CD4-positive, alpha-beta T cell (primary cell): ENCODE results near the gene CCSER1. TPM values are rescaled to one million over a fixed set of nuclear protein-coding genes. Genes with fewer than 3 reads are reported as not detected.
"Not testable (repeated sequence)": the region's sequence is repeated elsewhere in the genome, so short reads cannot be mapped to it uniquely, and the experiment has no call there.

Experiments
- ATAC-seq: fragments of 200-7000 bp; cut with Tn5 transposase; one replicate; pipeline ENCODE4 v1.10.0; 2022; ENCODE audit warnings: mild to moderate bottlenecking; ENCODE audit not compliant: poor library complexity
- CTCF ChIA-PET: fragments of 350-600 bp; sonication (Branson Sonifier 250); formaldehyde crosslinking; loops from one replicate; lab custom pipeline; 2021; ENCODE audit warnings: antibody characterized with exemption, inconsistent platforms; lab: Charles Lee
- POLR2A ChIA-PET: fragments of 350-600 bp; sonication (Branson Sonifier 250); formaldehyde crosslinking; loops from one replicate; lab custom pipeline; 2021; ENCODE audit warnings: antibody characterized with exemption, inconsistent platforms; lab: Charles Lee
- DNase-seq, 14 experiments: peaks; one replicate each; pipeline ENCODE4 v3.0.0-alpha.2; 2013 to 2020; ENCODE audit warnings: mixed read lengths in 2 of 14
- H3K27ac ChIP-seq, 2 donors: one replicate each; pipeline versions ENCODE4 v1.5.1 to v1.7.0; 2013; ENCODE audit warnings: low read length in 2 of 2, low read depth in 1 of 2, mild to moderate bottlenecking in 1 of 2
- H3K27me3 ChIP-seq, 2 experiments: 1 replicate in 1 of 2; 2 replicates in 1 of 2; pipeline versions ENCODE4 v1.6.1 to v1.7.0; 2013; ENCODE audit warnings: low read length in 2 of 2, control low read depth in 1 of 2, mild to moderate bottlenecking in 1 of 2, moderate library complexity in 1 of 2; ENCODE audit not compliant: insufficient read depth in 2 of 2, control insufficient read depth in 1 of 2
- H3K36me3 ChIP-seq: one replicate; pipeline ENCODE4 v1.6.1; 2013; ENCODE audit warnings: low read length, control low read depth; ENCODE audit not compliant: insufficient read depth
- H3K4me1 ChIP-seq: one replicate; pipeline ENCODE4 v1.6.1; 2013; ENCODE audit warnings: low read length, control low read depth; ENCODE audit not compliant: insufficient read depth
- H3K4me3 ChIP-seq: one replicate; pipeline ENCODE4 v1.5.1; 2013; ENCODE audit warnings: mild to moderate bottlenecking, low read length, moderate library complexity
- H3K9me3 ChIP-seq, 2 experiments: 1 replicate in 1 of 2; 2 replicates in 1 of 2; pipeline versions ENCODE4 v1.6.1 to v1.7.0; 2013; ENCODE audit warnings: low read length in 2 of 2, mild to moderate bottlenecking in 2 of 2, control low read depth in 1 of 2, moderate library complexity in 1 of 2; ENCODE audit not compliant: control insufficient read depth in 1 of 2, insufficient read depth in 1 of 2
- H3K27ac Mint-ChIP-seq: one replicate; pipeline ENCODE4 v1.8.0; 2020; ENCODE audit warnings: mixed read lengths
- H3K27me3 Mint-ChIP-seq: one replicate; pipeline ENCODE4 v1.8.0; 2021; ENCODE audit warnings: mixed read lengths
- H3K36me3 Mint-ChIP-seq: one replicate; pipeline ENCODE4 v1.8.0; 2021; ENCODE audit warnings: low read depth, mixed read lengths
- H3K4me1 Mint-ChIP-seq: one replicate; pipeline ENCODE4 v1.8.0; 2021; ENCODE audit warnings: low read depth, mixed read lengths
- H3K4me3 Mint-ChIP-seq: one replicate; pipeline ENCODE4 v1.8.0; 2020; ENCODE audit warnings: mild to moderate bottlenecking, mixed read lengths
- H3K9me3 Mint-ChIP-seq: one replicate; pipeline ENCODE4 v1.8.0; 2020; ENCODE audit warnings: mixed read lengths
- intact Hi-C, 2 experiments: fragments of 100-400 bp; cut with DNase I in 1 of 2; cut with micrococcal nuclease in 1 of 2; formaldehyde crosslinking; loops; one replicate each; pipeline versions ENCODE4 v1.15.1 to v1.9.0; 2023 to 2025; cut with DNase I, micrococcal nuclease
- total RNA-seq, 174 experiments: library from RNA in 2 of 174; stranded (reverse) in 2 of 174; gene quantifications; one replicate each; pipeline ENCODE4 v1.2.3 and lab custom pipeline; 2021 to 2026
- TF ChIP-seq, protein P1 (sequence below): fragments of 200-600 bp; IDR thresholded peaks from one replicate; pipeline ENCODE4 v1.8.0; 2022; ENCODE audit warnings: antibody characterized with exemption, mild to moderate bottlenecking

The CCSER1 gene
- total RNA-seq, 2 experiments from 2014 or later = 0.36 to 0.71 TPM

GRCh38 chr4:90393215-90393614, 266.0 kb downstream of the CCSER1 start:
- ATAC-seq (no peak), DNase-seq (no peak)
- no peak overlapping the region for H3K4me3 Mint-ChIP-seq
- no peaks in the 10 kb centered on the region for H3K27me3 Mint-ChIP-seq
- Histone ChIP-seq H3K9me3 (no peaks in the 10 kb centered on the region), H3K27ac (no peak overlapping the region), H3K36me3 (no peaks in the 10 kb centered on the region), H3K4me1 (no peaks in the 10 kb centered on the region), H3K4me3 (no peak overlapping the region), H3K27me3 (no peaks in the 10 kb centered on the region)
- no peak overlapping the region for H3K27ac Mint-ChIP-seq
- ChIA-PET CTCF (no interaction called here), POLR2A (no interaction called here)
- H3K9me3 Mint-ChIP-seq = no peaks in the 10 kb centered on the region
- no peaks in the 10 kb centered on the region for H3K4me1 Mint-ChIP-seq
- intact Hi-C loops = no loop called here
- H3K36me3 Mint-ChIP-seq = no peaks in the 10 kb centered on the region
- TF ChIP-seq, protein P1, sequence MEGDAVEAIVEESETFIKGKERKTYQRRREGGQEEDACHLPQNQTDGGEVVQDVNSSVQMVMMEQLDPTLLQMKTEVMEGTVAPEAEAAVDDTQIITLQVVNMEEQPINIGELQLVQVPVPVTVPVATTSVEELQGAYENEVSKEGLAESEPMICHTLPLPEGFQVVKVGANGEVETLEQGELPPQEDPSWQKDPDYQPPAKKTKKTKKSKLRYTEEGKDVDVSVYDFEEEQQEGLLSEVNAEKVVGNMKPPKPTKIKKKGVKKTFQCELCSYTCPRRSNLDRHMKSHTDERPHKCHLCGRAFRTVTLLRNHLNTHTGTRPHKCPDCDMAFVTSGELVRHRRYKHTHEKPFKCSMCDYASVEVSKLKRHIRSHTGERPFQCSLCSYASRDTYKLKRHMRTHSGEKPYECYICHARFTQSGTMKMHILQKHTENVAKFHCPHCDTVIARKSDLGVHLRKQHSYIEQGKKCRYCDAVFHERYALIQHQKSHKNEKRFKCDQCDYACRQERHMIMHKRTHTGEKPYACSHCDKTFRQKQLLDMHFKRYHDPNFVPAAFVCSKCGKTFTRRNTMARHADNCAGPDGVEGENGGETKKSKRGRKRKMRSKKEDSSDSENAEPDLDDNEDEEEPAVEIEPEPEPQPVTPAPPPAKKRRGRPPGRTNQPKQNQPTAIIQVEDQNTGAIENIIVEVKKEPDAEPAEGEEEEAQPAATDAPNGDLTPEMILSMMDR = no peak

- ChIA-PET POLR2A (no interaction called here), CTCF (no interaction called here)
- H3K36me3 ChIP-seq = no peaks in the 10 kb centered on the region
- H3K9me3 ChIP-seq = peaks cover 0 to 8% of the 10 kb centered on the region in 2 experiments
- H3K36me3 Mint-ChIP-seq = no peaks in the 10 kb centered on the region
- H3K4me3 ChIP-seq = no peak overlapping the region
- no peak overlapping the region for H3K4me3 Mint-ChIP-seq
- H3K27me3 ChIP-seq = no peaks in the 10 kb centered on the region
- peaks cover 2% of the 10 kb centered on the region for H3K9me3 Mint-ChIP-seq
- ATAC-seq (no peak), DNase-seq (no peak)
- H3K4me1 ChIP-seq = no peaks in the 10 kb centered on the region
- no peak overlapping the region for H3K27ac Mint-ChIP-seq
- no peaks in the 10 kb centered on the region for H3K4me1 Mint-ChIP-seq
- intact Hi-C loops = no loop called here
- TF ChIP-seq, protein P1 = no peak
- H3K27ac ChIP-seq = no peak overlapping the region
- H3K27me3 Mint-ChIP-seq = no peaks in the 10 kb centered on the region
Measured at GRCh38 chr4:90403781-90404180, 276.6 kb downstream of the CCSER1 start.

DNA sequence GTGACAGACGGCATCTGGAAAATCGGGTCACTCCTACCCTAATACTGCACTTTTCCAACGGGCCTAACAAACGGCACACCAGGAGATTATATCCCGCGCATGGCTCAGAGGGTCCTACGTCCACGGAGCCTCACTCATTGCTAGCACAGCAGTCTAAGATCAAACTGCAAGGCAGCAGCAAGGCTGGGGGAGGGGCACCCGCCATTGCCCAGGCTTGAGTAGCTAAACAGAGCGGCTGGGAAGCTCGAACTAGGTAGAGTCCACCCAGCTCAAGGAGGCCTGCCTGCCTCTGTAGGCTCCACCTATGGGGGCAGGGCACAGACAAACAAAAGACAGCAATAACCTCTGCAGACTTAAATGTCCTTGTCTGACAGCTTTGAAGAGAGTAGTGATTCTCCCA, 280.7 kb downstream of the CCSER1 start:
- H3K9me3 Mint-ChIP-seq, H3K4me3 ChIP-seq, H3K27ac ChIP-seq, H3K36me3 Mint-ChIP-seq, DNase-seq, H3K9me3 ChIP-seq, intact Hi-C loops, H3K36me3 ChIP-seq, H3K27ac Mint-ChIP-seq, H3K27me3 Mint-ChIP-seq, POLR2A ChIA-PET, H3K4me1 ChIP-seq, H3K4me3 Mint-ChIP-seq, H3K27me3 ChIP-seq, CTCF ChIA-PET, H3K4me1 Mint-ChIP-seq, ATAC-seq: not testable (repeated sequence)

GRCh38 chr4:90412786-90413185, 285.6 kb downstream of the CCSER1 start:
- DNase-seq, H3K4me3 ChIP-seq, ATAC-seq, CTCF ChIA-PET, H3K4me3 Mint-ChIP-seq, H3K4me1 ChIP-seq, H3K27me3 ChIP-seq, H3K27me3 Mint-ChIP-seq, H3K27ac ChIP-seq, H3K4me1 Mint-ChIP-seq, intact Hi-C loops, H3K9me3 ChIP-seq, POLR2A ChIA-PET, H3K9me3 Mint-ChIP-seq, H3K36me3 Mint-ChIP-seq, H3K27ac Mint-ChIP-seq, H3K36me3 ChIP-seq: not testable (repeated sequence)
